ENCODE data around the gene TRIM41.

TRIM41 gene

DNA sequence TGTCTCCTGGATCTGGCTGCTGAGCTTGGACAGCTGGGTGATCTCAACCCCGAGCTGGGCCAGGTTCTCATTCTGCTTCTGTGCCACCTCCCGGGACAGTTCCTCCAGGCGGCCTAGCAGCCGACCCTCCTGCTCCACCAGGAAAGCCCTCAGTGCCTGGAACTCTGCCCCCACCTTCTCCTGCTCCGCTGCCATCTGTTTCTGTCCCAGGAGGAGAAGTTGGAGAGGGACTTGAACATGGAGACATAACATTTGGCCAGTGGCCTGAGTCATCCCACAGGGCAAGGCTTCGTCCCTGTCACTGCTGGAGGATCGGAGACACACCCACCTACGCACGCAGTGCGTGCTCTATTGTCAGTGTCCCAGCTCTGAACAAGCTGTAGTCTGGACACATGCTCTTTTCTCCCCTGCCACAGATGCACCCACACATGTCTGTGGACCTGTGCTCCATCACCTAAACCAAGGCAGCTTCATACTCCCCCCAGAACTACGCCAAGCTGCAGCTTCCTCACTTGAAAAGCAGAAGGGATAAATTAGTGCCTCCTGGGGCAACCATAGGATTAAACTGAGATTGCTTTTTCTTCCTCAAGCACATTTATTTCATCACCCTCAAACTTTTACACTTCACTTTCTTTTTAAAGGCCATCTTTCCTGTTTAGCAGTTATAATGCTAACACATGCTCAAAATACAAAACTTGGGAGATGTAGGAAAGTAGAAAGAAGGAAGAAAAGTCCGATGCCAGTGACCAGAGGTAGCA, 23.0 kb upstream of the TRIM41 start:
- DNase-seq (ENCODE audit: low read depth) = no peak
- no peak overlapping the region for H3K4me3 ChIP-seq (ENCODE audit: low read depth, low read length)
- TF ChIP-seq, protein P1, sequence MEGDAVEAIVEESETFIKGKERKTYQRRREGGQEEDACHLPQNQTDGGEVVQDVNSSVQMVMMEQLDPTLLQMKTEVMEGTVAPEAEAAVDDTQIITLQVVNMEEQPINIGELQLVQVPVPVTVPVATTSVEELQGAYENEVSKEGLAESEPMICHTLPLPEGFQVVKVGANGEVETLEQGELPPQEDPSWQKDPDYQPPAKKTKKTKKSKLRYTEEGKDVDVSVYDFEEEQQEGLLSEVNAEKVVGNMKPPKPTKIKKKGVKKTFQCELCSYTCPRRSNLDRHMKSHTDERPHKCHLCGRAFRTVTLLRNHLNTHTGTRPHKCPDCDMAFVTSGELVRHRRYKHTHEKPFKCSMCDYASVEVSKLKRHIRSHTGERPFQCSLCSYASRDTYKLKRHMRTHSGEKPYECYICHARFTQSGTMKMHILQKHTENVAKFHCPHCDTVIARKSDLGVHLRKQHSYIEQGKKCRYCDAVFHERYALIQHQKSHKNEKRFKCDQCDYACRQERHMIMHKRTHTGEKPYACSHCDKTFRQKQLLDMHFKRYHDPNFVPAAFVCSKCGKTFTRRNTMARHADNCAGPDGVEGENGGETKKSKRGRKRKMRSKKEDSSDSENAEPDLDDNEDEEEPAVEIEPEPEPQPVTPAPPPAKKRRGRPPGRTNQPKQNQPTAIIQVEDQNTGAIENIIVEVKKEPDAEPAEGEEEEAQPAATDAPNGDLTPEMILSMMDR (IDR thresholded peaks at IDR 0.05; ENCODE audit: control insufficient read depth, extremely low read depth, insufficient read depth) = no peak

DNA sequence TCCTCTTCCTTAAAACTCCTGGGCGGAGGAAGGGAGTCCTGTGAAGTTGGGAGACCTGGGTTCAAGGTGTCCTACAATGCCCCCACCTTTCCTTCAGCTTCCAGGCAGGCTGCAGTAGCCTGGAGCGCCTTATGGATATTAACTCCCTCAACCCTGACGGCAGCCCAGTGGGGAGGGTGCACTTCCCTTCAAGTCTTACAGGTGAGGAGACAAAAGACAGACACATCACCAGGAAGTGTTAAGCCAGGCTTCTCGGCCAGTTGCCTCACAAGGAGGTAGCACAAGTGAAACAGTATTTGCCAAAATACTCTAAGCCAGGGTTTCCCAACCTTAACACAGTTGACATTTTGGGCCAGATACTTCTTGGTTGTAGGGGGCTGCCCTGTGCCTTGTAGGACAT, 22.3 kb upstream of the TRIM41 start:
- TF ChIP-seq, protein P1 (IDR thresholded peaks at IDR 0.05; ENCODE audit: control insufficient read depth, extremely low read depth, insufficient read depth) = no peak
- DNase-seq (ENCODE audit: low read depth) = no peak
- no peak overlapping the region for H3K4me3 ChIP-seq (ENCODE audit: low read depth, low read length)

DNA sequence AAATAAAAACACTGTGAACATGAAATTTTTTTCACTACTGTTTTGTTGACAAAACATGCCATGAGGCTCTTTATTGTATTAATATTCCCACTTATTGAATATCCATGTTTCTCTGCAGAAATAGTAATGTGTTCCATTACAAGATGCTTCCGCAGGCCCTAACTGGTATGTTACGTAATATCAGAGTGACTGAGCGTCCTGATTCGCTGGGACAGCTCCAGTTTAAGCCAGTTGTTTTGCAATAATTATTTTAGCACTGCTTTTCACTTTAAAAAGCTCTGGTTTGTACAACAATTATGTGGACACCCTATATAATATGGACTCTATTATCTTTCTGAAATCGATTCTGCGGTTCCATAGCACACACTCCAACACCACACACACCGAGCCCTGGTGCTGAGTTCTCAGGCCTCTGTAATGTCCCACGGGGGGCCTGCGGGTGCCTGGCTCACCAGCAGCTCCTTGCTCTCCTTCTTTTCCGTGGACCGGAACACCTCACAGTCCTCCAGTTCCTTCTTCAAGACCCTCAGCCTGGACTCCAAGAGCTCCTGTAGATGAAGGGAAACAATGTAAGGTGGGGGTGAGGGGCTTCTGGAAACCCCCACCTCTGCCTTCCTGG, 19.9 kb upstream of the TRIM41 start:
- DNase-seq (ENCODE audit: low read depth) = no peak
- TF ChIP-seq, protein P1 (IDR thresholded peaks at IDR 0.05; ENCODE audit: control insufficient read depth, extremely low read depth, insufficient read depth) = no peak
- no peak overlapping the region for H3K4me3 ChIP-seq (ENCODE audit: low read depth, low read length)

DNA sequence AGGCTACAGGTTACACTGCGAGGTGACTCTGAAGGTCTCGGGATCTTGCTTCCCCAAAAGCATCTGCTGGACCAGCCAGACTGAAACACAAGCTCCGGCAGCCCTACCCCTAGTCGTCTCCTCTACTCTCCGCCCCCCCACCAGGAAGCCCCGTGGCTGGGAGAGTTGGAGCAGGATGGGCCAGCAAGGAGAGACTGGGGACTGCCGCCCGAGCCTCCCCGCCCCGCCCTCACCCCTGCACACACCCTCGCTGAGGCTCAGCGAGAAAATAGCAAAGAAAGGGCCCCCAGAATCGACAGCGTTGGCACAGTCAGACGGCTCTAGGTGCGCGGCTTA, 19.3 kb upstream of the TRIM41 start:
- H3K4me3 ChIP-seq (ENCODE audit: low read depth, low read length) = no peak overlapping the region
- no peak for DNase-seq (ENCODE audit: low read depth)
- TF ChIP-seq, protein P1 (IDR thresholded peaks at IDR 0.05; ENCODE audit: control insufficient read depth, extremely low read depth, insufficient read depth) = no peak

DNA sequence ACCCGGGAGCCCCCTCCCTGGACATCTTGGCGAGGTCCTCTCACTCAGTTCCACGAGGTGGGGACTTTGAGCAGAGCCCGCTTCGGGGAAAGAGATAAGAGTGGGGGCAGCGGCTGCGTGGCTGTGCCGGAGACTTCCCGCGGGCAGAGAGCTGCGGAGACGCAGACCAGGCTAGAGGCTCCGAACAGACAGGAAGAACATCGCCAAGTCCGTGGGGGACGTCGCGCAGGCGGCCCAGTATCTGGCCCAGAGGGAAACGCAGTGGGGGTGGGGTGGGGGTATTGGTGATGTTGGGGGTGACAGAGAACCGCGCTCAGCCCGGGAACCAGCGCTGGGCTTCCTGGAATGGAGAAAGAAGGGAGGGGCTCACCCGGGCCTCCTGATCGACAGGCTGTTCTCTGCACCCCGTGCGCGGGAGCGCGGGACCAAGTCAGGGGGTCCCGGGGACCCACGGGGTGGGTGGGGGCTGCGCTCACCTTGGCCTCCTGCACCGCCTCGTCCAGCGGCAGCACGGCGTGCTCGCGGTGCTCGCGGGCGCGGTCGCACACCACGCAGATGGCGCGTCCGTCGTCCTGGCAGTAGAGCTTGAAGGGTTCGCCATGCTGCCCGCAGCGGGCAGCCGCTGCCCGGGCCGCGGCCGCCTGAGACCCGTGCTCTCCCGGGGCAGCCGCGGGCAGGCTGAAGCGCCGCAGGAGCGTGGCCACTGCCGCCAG, 18.8 kb upstream of the TRIM41 start:
- TF ChIP-seq, protein P1 (IDR thresholded peaks at IDR 0.05; ENCODE audit: control insufficient read depth, extremely low read depth, insufficient read depth) = no peak
- peak overlapping the region; percentile 57 for H3K4me3 ChIP-seq (ENCODE audit: low read depth, low read length)
- no peak for DNase-seq (ENCODE audit: low read depth)

DNA sequence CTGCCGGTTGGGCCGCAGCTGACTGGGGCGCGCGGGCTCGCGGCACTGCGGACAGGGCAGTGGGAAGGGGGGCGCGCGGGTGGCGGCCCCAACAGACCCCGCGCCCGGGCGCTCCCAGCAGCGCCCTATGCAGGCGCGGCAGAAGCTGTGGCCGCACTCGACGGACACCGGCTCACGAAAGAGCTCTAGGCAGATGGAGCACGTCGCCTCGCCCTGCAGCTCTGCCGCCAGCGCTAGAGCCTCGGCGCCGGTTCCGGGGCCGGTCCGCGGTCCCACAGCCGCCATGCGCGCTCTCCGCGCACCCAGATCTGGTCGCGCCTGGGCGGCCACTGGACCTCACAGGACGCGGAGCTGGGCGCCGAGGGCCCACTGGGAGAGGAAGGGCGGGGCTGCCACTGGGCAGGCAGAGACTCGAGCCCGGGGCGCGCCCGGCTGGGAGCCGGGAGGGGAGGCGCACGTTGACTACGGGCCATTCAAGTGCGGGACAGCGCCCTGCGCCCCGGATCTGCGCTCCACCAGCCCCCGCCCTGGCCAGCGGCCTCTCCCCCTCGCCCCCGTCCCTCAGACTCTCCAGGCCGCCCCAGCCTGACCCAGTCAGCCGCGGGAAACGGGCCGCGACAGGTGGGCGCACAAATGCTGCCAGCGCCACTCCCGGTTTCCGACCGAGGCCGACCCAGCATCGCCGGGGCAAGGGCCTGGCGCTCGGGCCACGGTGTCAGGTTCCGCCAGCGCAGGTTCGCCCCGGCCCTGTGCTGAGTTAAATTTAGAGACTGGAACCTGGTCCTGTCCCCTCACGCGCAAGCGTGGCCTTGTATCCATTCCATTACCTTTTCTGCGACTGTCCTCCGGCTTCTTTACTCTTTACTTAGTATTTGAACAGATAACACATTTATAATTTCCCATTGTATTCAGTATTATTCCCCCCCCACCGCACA, 18.0 kb upstream of the TRIM41 start, which contains the start of gene TRIM7:
TSS of gene TRIM7 (minus strand) at position 371 of the 935 bp plus-strand sequence. CDS start at position 285, 86 bp downstream.
- H3K4me3 ChIP-seq (ENCODE audit: low read depth, low read length) = peak within 1 kb of the TSS; percentile 57
- DNase-seq (ENCODE audit: low read depth) = no peak
- TF ChIP-seq, protein P1 (IDR thresholded peaks at IDR 0.05; ENCODE audit: control insufficient read depth, extremely low read depth, insufficient read depth) = no peak
